ENCODE results near the gene CBFA2T2.

Gene CBFA2T2

GRCh38 chr20:33541074-33541473 lies 51.2 kb downstream of the CBFA2T2 start:
- DNase-seq (ENCODE audit: low read depth, low spot score): no peak
- Histone ChIP-seq H3K36me3 (ENCODE audit: insufficient read depth, insufficient read length, low read length) (no peaks in the 10 kb centered on the region), H3K27me3 (ENCODE audit: insufficient read depth, insufficient read length) (no peaks in the 10 kb centered on the region), H3K9ac (ENCODE audit: insufficient read length, low read depth) (no peak overlapping the region), H3K9me3 (ENCODE audit: insufficient read depth, low read length) (peaks cover 8% of the 10 kb centered on the region; the same call in 1 of the 2 replicates), H3K4me3 (ENCODE audit: insufficient read length, low read depth) (no peak overlapping the region), H3K4me1 (ENCODE audit: insufficient read depth, insufficient read length) (no peaks in the 10 kb centered on the region)
- TF ChIP-seq SUZ12 (IDR thresholded peaks at IDR 0.05; ENCODE audit: extremely low read depth, insufficient read depth, insufficient read length) (no peak), ZNF274 (IDR thresholded peaks at IDR 0.05; ENCODE audit: low read depth, low read length) (no peak), YY1 (IDR thresholded peaks at IDR 0.05; ENCODE audit: insufficient read depth, insufficient read length) (no peak)

DNA sequence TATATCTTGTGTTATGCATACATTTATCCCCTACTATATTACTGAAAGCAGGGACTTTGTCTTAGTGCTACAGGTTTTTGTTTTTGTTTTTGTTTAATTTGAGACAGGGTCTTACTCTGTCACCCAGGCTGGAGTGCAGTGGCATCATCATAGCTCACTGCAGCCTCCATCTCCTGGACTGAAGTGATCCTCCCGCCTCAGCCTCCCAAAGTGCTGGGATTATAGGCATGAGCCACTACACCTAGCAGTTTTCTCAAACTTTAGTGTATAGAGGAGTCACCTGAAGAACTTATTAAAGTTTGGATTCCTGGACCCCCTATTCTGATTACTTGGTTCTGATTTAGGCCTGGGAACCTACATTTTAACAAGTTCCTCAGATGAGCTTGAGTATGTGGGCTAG lies 51.9 kb downstream of the CBFA2T2 start:
- Histone ChIP-seq H3K4me1 (ENCODE audit: insufficient read depth, insufficient read length) (no peaks in the 10 kb centered on the region), H3K9me3 (ENCODE audit: insufficient read depth, low read length) (peaks cover 8% of the 10 kb centered on the region; the same call in 1 of the 2 replicates), H3K4me3 (ENCODE audit: insufficient read length, low read depth) (no peak overlapping the region), H3K9ac (ENCODE audit: insufficient read length, low read depth) (no peak overlapping the region), H3K27me3 (ENCODE audit: insufficient read depth, insufficient read length) (no peaks in the 10 kb centered on the region), H3K36me3 (ENCODE audit: insufficient read depth, insufficient read length, low read length) (no peaks in the 10 kb centered on the region)
- TF ChIP-seq SUZ12 (IDR thresholded peaks at IDR 0.05; ENCODE audit: extremely low read depth, insufficient read depth, insufficient read length): no peak
- TF ChIP-seq YY1 (IDR thresholded peaks at IDR 0.05; ENCODE audit: insufficient read depth, insufficient read length): no peak
- no peak for TF ChIP-seq ZNF274 (IDR thresholded peaks at IDR 0.05; ENCODE audit: low read depth, low read length)
- no peak for DNase-seq (ENCODE audit: low read depth, low spot score)

DNA sequence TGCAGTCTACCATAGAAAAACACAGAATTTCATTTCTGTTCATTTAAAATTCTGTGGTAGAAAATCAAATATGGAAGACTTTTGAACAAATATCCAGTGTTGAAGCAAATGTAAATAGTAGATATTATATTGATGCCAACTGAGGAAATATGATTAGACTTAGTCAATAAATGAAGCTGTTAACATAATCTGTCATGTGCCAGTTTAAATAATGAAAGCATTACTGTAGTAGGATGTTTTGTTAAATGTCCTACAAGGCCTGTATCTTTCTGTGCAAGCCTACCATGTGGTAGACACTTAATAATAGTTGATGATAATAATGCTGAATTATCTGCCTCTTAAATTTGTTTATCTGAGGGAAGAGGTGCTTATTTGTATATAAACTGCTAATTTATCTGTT lies 55.9 kb downstream of the CBFA2T2 start:
- no peaks in the 10 kb centered on the region for H3K27me3 ChIP-seq (ENCODE audit: insufficient read depth, insufficient read length)
- no peak for DNase-seq (ENCODE audit: low read depth, low spot score)
- H3K4me3 ChIP-seq (ENCODE audit: insufficient read length, low read depth): no peak overlapping the region
- H3K9me3 ChIP-seq (ENCODE audit: insufficient read depth, low read length): no peaks in the 10 kb centered on the region
- H3K9ac ChIP-seq (ENCODE audit: insufficient read length, low read depth): no peak overlapping the region
- H3K4me1 ChIP-seq (ENCODE audit: insufficient read depth, insufficient read length): no peaks in the 10 kb centered on the region
- no peaks in the 10 kb centered on the region for H3K36me3 ChIP-seq (ENCODE audit: insufficient read depth, insufficient read length, low read length)
- no peak for TF ChIP-seq YY1 (IDR thresholded peaks at IDR 0.05; ENCODE audit: insufficient read depth, insufficient read length)

- H3K36me3 ChIP-seq (ENCODE audit: insufficient read depth, insufficient read length, low read length): no peaks in the 10 kb centered on the region
- no peaks in the 10 kb centered on the region for H3K27me3 ChIP-seq (ENCODE audit: insufficient read depth, insufficient read length)
- no peaks in the 10 kb centered on the region for H3K4me1 ChIP-seq (ENCODE audit: insufficient read depth, insufficient read length)
- no peak overlapping the region for H3K4me3 ChIP-seq (ENCODE audit: insufficient read length, low read depth)
- no peaks in the 10 kb centered on the region for H3K9me3 ChIP-seq (ENCODE audit: insufficient read depth, low read length)
- no peak overlapping the region for H3K9ac ChIP-seq (ENCODE audit: insufficient read length, low read depth)
- TF ChIP-seq ZNF274 (IDR thresholded peaks at IDR 0.05; ENCODE audit: low read depth, low read length) (no peak), YY1 (IDR thresholded peaks at IDR 0.05; ENCODE audit: insufficient read depth, insufficient read length) (no peak), SUZ12 (IDR thresholded peaks at IDR 0.05; ENCODE audit: extremely low read depth, insufficient read depth, insufficient read length) (no peak)
- DNase-seq (ENCODE audit: low read depth, low spot score): no peak
Measured at GRCh38 chr20:33549229-33549999, 59.5 kb downstream of the CBFA2T2 start.

- no peaks in the 10 kb centered on the region for H3K36me3 ChIP-seq (ENCODE audit: insufficient read depth, insufficient read length, low read length)
- H3K27me3 ChIP-seq (ENCODE audit: insufficient read depth, insufficient read length): no peaks in the 10 kb centered on the region
- no peak overlapping the region for H3K4me3 ChIP-seq (ENCODE audit: insufficient read length, low read depth)
- no peak overlapping the region for H3K9ac ChIP-seq (ENCODE audit: insufficient read length, low read depth)
- H3K9me3 ChIP-seq (ENCODE audit: insufficient read depth, low read length): no peaks in the 10 kb centered on the region
- DNase-seq (ENCODE audit: low read depth, low spot score): no peak
- no peaks in the 10 kb centered on the region for H3K4me1 ChIP-seq (ENCODE audit: insufficient read depth, insufficient read length)
- no peak for TF ChIP-seq ZNF274 (IDR thresholded peaks at IDR 0.05; ENCODE audit: low read depth, low read length)
- no peak for TF ChIP-seq SUZ12 (IDR thresholded peaks at IDR 0.05; ENCODE audit: extremely low read depth, insufficient read depth, insufficient read length)
- TF ChIP-seq YY1 (IDR thresholded peaks at IDR 0.05; ENCODE audit: insufficient read depth, insufficient read length): no peak
Measured at GRCh38 chr20:33551778-33552177, 61.9 kb downstream of the CBFA2T2 start.

- TF ChIP-seq YY1 (IDR thresholded peaks at IDR 0.05; ENCODE audit: insufficient read depth, insufficient read length) (no peak), SUZ12 (IDR thresholded peaks at IDR 0.05; ENCODE audit: extremely low read depth, insufficient read depth, insufficient read length) (no peak), ZNF274 (IDR thresholded peaks at IDR 0.05; ENCODE audit: low read depth, low read length) (no peak)
- Histone ChIP-seq H3K9me3 (ENCODE audit: insufficient read depth, low read length) (no peaks in the 10 kb centered on the region), H3K9ac (ENCODE audit: insufficient read length, low read depth) (no peak overlapping the region)
Measured at GRCh38 chr20:33552519-33552918, 62.6 kb downstream of the CBFA2T2 start.

GRCh38 chr20:33553516-33553915 lies 63.6 kb downstream of the CBFA2T2 start:
- H3K9me3 ChIP-seq (ENCODE audit: insufficient read depth, low read length): no peaks in the 10 kb centered on the region
- no peaks in the 10 kb centered on the region for H3K27me3 ChIP-seq (ENCODE audit: insufficient read depth, insufficient read length)
- no peak overlapping the region for H3K9ac ChIP-seq (ENCODE audit: insufficient read length, low read depth)
- no peak for DNase-seq (ENCODE audit: low read depth, low spot score)
- H3K4me3 ChIP-seq (ENCODE audit: insufficient read length, low read depth): no peak overlapping the region
- H3K36me3 ChIP-seq (ENCODE audit: insufficient read depth, insufficient read length, low read length): no peaks in the 10 kb centered on the region
- TF ChIP-seq YY1 (IDR thresholded peaks at IDR 0.05; ENCODE audit: insufficient read depth, insufficient read length) (no peak), SUZ12 (IDR thresholded peaks at IDR 0.05; ENCODE audit: extremely low read depth, insufficient read depth, insufficient read length) (no peak), ZNF274 (IDR thresholded peaks at IDR 0.05; ENCODE audit: low read depth, low read length) (no peak)
- H3K4me1 ChIP-seq (ENCODE audit: insufficient read depth, insufficient read length): no peaks in the 10 kb centered on the region

More at GRCh38 chr20:33552519-33552918, 62.6 kb downstream of the CBFA2T2 start:
- H3K27me3 ChIP-seq (ENCODE audit: insufficient read depth, insufficient read length): no peaks in the 10 kb centered on the region
- no peak overlapping the region for H3K4me3 ChIP-seq (ENCODE audit: insufficient read length, low read depth)
- DNase-seq (ENCODE audit: low read depth, low spot score): no peak
- H3K4me1 ChIP-seq (ENCODE audit: insufficient read depth, insufficient read length): no peaks in the 10 kb centered on the region
- H3K36me3 ChIP-seq (ENCODE audit: insufficient read depth, insufficient read length, low read length): no peaks in the 10 kb centered on the region

Measured in NT2/D1 (cell line).